Ureter (tissue), 1 donor: ENCODE data around the gene PTBP1. TPM values are rescaled to one million over a fixed set of nuclear protein-coding genes. Genes with fewer than 3 reads are reported as not detected.
"Not testable (repeated sequence)": the region's sequence is repeated elsewhere in the genome, so short reads cannot be mapped to it uniquely, and the experiment has no call there.

Experiments
- DNase-seq: peaks from one replicate; pipeline ENCODE4 v3.0.0-alpha.2; 2020; ENCODE audit warnings: low spot score
- total RNA-seq: library from RNA; stranded (reverse); gene quantifications from one replicate; pipeline ENCODE4 v1.2.4, GENCODE V29; 2023
- donor health status: DM: yes; HTN: yes; CAD: no.

Gene PTBP1
- total RNA-seq, 1 donor from 2014 or later, result 374 TPM

DNA sequence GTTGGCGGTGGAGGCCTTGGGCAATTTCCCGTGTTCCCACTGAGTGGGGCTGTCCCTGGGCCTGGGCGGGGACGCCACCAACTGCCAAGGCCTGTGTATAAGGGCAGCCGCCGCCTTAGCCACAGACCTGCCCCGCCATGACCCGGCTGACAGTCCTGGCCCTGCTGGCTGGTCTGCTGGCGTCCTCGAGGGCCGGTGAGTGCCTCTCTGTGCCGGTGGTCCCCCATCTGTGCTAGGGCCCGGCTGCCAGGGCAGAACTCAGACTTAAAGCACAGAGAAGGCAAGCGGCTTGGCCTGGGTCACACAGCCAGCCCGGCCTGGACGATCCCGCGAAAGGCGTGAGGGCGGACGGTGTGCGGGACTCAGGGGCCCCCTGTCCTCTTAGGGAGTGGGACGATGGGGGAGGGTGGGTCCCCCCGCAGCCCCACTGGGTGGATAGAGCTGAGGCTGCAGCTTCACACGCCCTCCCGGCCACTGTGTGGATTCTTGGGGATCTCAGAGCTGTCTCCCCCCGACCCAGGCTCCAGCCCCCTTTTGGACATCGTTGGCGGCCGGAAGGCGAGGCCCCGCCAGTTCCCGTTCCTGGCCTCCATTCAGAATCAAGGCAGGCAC lies 30.6 kb downstream of the PTBP1 start, which contains the start of gene AZU1:
Gene AZU1, plus strand, starts transcription at position 128 of the 612 bp plus-strand sequence. Its CDS starts 10 bp downstream, at position 138.
- DNase-seq, result no peak

DNA sequence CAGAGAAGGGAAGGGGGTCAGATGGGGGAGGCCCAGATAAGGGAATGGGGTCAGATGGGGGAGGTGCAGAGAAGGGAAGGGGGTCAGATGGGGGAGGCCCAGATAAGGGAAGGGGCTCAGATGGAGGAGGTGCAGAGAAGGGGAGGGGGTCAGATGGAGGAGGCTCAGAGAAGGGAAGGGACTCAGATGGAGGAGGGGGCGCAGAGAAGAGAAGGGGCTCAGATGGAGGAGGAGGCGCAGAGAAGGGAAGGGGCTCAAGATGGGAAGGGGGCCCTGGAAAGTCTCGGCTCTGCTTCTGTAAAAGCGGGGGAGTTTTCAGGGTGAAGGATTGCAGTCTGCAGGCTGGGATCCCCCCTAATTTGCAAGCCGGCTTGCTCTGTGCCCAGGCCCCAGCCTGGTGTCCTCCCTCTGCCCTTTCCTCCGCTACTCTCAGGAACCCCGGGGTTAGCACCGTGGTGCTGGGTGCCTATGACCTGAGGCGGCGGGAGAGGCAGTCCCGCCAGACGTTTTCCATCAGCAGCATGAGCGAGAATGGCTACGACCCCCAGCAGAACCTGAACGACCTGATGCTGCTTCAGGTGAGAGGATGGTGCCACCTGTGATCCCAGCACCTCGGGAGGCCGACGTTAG lies 32.0 kb downstream of the PTBP1 start:
- no peak for DNase-seq

DNA sequence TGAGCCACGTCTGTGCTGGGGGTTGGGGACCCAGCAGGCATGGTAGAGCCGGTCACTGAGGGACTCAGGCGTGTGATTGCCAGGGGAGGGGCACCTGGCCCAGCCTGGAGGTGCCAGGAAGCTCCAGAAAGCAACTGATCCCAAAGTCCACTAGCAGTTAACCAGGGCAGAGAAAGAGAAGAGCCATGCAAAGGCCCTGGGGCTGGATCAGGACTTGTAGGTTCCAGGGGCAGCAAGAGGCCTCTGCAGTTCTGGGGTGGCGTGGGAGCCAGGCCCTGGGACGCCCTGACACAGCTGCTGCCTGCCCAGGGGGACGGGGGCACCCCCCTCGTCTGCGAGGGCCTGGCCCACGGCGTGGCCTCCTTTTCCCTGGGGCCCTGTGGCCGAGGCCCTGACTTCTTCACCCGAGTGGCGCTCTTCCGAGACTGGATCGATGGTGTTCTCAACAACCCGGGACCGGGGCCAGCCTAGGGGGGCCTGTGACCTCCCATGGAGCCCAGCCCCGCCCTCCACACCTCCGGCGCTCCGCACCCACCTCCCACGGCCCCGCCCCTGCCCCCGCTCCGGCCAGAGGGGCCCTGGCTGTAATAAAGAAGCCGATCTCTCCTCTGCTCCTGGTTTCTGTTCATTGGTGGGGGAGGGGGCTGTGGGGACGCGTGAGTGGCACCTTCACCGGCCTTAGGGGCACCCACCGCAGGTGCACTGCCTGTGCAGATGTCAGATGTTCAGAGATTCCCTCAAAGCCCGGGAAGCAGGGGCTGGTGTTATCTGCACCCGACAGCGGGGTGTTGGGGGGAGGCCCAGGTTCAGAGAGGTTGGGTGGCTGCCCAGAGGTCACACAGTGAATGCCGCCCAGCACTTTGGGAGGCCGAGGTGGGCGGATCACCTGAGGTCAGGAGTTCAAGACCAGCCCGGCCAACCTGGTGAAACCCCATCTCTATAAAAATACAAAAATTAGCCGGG lies 34.4 kb downstream of the PTBP1 start:
- no peak for DNase-seq

DNA sequence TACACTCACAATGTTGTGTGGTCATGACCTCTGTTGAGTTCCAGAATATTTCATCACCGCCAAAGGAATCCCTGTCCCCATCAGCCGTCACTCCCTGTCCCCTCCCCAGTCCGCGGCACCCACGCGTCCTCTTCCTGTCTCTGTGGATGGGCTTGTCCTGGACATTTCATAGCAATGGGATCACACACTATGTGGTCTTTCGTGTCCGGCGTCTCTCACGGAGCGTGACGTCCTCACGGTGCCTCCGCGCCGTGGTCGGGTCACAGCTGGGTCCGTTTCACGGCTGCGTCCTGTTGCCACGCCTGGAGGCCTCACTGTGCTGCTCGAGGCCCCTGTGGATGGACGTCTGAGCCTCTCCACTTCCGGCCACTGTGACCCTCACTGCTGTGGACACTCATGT lies 37.0 kb downstream of the PTBP1 start:
- DNase-seq, result no peak

DNA sequence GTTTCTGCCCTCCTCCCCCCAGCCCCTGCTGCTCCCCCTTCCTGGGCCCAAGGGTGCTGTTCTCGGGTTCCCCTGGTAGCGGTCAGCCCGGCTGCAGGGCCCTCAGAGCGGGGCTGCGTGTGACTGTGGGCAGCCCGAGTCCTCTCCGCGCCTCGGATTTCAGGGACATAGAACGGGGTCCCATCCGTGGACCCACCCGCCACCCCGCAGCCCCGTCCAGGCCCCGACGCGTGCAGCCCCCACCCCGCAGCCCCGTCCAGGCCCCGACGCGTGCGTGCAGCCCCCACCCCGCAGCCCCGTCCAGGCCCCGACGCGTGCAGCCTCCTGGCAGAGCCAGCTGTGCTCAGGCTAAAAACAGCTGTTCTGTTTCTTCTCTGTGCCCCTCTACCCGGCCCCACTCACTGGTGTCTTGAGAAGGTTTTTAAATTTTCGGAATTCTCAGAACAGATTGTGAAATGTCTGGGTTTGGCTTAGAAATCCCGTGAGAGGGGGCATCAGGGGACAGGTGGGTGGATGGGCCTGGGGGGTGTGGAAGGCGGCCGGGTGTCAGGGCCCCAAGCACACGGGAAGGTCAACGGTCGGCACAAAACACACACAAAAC lies 38.1 kb downstream of the PTBP1 start:
- no peak for DNase-seq

DNA sequence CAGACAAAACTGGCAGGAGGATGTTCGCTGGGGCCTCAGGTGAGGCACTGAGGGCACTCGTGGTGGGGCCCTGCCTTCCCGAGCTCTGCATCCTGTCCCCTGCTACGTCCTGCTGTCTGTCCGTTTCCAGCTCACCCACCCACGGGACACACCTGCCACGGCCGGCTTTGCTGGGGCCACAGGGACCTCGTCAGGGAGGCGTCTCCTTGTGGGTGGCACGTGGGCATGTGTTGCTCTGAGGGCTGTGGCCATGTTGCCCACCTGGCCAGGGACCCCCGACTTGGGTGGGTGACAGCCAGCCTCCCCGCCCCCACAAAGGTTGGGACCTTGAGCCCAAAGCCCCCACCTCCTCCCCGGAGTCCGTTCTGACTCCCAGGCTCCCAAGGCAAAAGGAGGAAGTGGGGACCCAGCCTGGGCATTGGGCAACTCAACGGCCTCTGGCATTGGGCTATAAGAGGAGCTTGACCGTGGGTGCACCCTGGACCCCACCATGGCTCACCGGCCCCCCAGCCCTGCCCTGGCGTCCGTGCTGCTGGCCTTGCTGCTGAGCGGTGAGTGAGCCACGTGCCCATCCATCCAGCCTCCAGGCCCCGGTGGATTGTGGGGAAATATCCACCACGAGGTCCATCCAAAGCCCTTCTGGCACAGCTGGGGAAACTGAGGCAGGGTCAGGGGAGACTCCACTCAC lies 43.4 kb downstream of the PTBP1 start, which contains the start of gene PRTN3:
Gene PRTN3, plus strand, starts transcription at position 481 of the 688 bp plus-strand sequence. Its CDS starts 10 bp downstream, at position 491.
- DNase-seq, result no peak

DNA sequence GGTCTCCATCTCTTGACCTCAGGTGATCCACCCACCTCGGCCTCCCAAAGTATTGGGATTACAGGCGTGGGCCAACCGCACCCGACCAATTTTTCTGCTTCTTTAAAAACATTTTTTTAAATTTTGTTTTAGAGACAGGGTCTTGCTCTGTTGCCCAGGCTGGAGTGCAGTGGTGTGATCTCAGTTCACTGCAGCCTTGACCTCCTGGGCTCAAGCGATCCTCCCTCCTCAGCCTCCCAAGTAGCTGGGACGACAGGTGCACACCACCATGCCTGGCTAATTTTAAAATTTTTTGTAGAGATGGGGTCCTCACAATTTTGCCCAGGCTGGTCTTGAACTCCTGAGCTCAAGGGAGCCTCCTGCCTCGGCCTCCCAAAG lies 45.5 kb downstream of the PTBP1 start:
- not testable (repeated sequence) for DNase-seq

DNA sequence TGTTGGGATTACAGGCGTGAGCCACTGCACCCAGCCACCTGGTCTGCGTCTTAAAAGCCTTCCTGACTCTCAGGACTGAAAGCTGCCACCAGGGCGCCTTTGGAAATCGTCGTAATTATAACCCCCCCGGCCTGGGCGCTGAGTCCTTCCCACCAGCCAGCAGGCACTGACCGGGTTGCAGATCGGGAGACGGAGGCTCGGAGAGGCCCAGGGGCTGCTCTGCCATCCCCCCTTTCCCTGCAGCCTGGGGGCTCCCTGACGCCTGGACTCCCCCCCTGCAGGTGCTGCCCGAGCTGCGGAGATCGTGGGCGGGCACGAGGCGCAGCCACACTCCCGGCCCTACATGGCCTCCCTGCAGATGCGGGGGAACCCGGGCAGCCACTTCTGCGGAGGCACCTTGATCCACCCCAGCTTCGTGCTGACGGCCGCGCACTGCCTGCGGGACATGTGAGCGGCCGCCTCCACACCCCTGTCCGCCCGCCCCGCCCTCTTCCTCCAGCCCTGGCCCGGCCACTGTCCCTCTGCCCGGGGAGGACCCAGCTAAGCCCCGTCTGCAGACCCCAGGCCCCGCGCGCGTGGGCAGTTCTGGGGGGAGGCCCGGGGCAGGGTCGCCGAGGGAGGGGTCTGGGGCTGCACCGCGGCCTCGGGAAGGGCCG lies 46.1 kb downstream of the PTBP1 start:
- no peak for DNase-seq

DNA sequence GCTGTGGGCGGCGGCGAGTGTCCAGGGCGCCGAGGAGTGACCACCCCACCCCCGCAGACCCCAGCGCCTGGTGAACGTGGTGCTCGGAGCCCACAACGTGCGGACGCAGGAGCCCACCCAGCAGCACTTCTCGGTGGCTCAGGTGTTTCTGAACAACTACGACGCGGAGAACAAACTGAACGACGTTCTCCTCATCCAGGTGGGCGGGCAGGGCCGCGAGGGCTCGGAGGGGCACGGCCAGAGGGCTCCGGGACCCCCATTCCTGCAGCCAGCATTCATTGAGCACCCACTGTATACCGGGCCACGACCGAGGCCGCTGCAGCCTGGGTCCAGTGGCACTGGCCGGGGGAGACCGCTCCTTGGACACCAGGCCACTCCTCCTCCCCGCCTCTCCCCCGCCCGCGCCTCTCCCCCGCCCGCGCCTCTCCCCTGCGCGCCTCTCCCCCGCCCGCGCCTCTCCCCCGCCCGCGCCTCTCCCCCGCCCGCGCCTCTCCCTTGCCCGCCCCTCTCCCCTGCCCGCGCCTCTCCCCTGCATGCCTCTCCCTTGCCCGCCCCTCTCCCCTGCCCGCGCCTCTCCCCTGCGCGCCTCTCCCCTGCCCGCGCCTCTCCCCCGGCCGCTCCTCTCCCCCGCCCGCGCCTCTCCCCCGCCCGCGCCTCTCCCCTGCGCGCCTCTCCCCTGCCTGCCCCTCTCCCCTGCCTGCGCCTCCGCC lies 46.7 kb downstream of the PTBP1 start:
- DNase-seq, result no peak

DNA sequence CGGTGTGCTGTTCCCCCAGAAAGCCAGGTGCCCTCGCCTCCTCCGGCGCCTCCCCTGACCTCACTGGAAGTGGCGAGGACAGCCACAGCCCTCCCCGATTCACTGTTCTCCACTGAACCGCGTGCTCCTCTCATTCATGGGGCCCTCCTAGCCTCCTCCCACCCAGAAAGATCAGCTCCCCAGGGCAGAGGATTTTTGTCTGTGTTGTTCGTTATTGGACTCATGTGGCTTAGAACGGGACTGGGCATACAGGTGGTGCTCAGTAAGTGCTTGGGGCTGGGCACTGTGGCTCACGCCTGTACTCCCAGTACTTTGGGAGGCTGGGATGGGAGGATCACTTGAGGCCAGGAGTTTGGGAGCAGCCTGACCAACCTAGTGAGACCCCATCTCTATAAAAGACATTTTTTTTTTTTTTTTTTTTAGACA lies 47.3 kb downstream of the PTBP1 start:
- DNase-seq, result no peak

DNA sequence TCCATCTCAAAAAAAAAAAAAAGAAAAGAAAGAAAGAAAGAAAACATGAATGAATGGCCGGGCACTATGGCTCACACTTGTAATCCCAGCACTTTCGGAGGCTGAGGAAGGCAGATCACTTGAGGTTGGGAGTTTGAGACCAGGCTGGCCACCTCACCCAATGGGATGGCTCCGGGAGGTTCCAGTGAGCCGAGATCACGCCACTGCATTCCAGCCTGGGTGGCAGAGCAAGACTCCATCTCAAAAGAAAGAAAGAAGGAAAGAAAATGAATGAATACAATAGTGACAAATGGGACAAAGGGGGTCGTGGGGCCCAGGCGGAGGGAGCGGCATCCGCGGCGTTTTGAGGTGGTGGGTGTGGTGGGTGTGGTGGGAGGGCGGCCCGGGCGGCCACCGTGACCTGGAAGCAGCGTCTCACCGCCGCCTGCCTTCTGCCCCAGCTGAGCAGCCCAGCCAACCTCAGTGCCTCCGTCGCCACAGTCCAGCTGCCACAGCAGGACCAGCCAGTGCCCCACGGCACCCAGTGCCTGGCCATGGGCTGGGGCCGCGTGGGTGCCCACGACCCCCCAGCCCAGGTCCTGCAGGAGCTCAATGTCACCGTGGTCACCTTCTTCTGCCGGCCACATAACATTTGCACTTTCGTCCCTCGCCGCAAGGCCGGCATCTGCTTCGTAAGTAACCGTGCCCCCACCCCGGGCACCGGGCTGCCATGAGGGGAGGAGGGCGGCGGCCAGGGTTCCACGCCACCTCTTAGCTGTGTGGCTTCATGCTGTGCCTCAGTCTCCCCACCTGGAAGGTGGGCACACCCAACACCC lies 48.7 kb downstream of the PTBP1 start:
- DNase-seq, result no peak

DNA sequence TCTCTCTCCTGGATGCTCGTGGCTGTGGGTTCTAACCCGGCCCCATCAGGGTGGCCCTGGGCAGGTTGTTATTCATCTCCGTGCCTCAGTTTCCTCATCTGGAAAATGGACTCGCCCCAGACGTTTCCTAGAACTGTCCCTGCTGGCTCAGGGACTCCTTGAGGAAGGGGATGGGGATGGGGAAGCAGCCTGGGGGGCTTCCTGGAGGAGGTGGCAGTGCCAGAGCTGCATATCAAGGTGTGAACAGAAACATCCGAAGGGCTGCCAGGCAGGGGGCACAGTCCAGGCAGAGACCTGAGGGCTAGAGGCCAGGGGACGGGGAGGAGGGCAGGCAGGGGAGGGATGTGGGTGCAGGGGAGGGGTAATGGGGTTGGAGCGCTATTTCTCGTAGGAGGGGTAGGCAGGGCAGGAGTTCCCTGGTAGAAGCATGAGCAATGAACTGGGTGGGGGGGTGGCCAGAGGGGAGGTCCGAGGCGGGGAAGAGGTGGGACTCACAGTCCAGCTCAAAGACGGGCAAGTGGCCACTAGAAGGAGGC lies 51.2 kb downstream of the PTBP1 start:
- DNase-seq, result no peak

DNA sequence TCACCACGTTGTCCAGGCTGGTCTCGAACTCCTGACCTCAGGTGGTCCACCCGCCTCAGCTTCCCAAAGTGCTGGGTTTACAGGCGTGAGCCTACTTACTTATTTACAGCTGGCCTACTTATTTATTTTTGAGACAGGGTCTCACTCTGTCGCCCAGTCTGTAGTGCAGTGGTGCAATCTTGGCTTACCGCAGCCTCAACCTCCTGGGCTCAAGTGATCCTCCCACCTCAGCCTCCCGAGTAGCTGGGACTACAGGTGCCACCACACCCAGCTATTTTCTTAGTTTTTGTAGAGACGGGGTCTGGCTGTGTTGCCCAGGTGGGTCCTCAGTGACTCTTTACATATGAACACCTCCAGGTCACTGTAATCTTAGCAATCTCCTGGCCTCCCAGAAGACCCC lies 51.9 kb downstream of the PTBP1 start:
- not testable (repeated sequence) for DNase-seq

DNA sequence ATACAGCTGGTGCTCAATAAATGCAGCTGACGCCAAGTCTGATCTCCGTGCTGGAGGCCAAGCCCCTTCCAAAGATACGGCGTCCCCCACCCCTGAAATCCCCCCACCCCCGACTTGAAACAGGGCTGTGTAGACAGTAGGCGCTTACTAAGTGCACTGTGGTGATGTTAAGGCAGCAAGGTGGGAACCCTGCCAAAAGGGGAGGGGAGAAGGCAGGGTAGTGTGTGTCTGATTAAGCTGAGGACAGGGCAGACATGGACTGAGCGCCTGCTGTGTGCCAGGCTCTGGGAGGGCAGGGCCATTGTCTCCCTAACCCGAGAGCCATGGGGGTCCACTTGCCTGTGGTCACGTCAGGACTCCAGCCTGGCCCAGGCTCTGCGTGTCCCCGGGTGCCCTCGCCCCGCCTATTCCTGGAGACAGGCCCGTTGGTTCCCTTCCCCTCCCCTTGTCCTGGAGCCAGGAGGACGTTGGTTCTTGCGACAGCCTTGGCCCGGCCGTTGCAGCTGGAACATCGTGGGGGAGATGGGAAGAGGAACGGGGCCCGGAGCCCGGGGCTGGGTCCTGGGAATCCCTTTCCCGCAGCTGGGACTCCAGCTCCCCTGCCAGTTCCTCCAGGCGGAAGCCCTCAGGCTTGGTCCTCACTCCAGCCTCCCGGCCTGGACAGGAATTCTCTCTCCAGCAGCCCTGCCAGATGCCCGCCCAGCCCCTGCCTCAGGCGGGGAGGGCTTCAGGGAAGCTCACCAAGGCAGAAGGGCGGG lies 53.1 kb downstream of the PTBP1 start:
- peak; percentile 91 for DNase-seq

DNA sequence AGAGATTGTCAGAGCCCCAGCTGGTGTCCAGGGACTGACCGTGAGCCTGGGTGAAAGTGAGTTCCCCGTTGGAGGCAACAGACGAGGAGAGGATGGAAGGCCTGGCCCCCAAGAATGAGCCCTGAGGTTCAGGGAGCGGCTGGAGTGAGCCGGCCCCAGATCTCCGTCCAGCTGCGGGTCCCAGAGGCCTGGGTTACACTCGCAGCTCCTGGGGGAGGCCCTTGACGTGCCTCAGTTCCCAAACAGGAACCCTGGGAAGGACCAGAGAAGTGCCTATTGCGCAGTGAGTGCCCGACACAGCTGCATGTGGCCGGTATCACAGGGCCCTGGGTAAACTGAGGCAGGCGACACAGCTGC lies 53.7 kb downstream of the PTBP1 start:
- no peak for DNase-seq

DNA sequence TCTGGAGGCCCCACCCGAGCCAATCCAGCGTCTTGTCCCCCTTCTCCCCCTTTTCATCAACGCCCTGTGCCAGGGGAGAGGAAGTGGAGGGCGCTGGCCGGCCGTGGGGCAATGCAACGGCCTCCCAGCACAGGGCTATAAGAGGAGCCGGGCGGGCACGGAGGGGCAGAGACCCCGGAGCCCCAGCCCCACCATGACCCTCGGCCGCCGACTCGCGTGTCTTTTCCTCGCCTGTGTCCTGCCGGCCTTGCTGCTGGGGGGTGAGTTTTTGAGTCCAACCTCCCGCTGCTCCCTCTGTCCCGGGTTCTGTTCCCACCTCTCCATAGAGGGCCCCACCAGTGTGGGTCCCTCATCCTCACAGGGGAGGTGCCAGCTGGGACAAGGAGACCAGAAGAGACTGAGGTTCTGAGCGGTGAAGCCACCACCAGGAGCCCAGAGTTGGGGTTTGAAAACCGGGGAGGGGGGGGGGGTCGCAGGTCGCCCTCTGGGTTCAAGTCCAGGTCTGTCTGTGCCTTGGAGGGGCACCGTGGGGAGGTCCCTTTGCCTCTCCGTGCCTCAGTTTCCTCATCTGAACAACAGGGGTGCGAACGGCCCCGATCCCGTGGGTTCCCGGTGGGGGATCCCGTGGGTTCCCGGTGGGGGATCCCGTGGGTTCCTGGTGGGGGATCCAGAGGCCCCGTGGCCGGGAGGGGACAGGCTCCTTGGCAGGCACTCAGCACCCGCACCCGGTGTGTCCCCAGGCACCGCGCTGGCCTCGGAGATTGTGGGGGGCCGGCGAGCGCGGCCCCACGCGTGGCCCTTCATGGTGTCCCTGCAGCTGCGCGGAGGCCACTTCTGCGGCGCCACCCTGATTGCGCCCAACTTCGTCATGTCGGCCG lies 55.1 kb downstream of the PTBP1 start, which contains the start of gene ELANE:
Gene ELANE, plus strand, starts transcription at position 168 of the 878 bp plus-strand sequence. Its CDS starts 26 bp downstream, at position 194.
- DNase-seq, result no peak

DNA sequence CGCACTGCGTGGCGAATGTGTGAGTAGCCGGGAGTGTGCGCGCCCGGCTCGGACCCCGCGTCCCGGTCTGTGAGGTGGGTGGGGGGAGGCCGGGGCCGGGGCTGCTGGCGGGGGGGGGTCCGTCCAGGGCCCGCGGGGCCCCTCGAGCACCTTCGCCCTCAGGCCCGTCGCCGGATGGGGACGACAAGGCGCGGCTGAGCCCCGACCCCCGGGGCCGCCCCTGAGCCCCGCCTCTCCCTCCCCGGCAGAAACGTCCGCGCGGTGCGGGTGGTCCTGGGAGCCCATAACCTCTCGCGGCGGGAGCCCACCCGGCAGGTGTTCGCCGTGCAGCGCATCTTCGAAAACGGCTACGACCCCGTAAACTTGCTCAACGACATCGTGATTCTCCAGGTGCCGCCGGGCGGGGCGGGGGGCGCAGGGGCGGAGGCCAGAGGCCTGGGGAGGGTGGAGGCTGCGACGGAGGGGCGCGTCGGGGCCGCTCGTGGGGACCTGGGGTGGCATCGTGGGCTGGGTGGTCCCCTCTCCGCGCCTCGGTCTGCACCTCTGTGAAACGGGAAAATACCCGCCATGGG lies 55.8 kb downstream of the PTBP1 start:
- DNase-seq, result no peak
